K562 treated with DMSO at 1 percent for 24 hours (cell line): Measurements from ENCODE around the gene KRT17. TPM values are rescaled to one million over a fixed set of nuclear protein-coding genes. Genes with fewer than 3 reads are reported as not detected.

Source experiments
- total RNA-seq: library from RNA; unstranded; fragments of 300-600 nt; gene quantifications from 2 replicates; pipeline ENCODE4 v1.2.3, GENCODE V29; 2022; ENCODE audit warnings: low read depth; ENCODE audit not compliant: insufficient read depth

KRT17 gene
- total RNA-seq = 0.45 TPM in 1 of 2 replicates, not detected in the other

GRCh38 chr17:41624208-41625101 is at the start of gene KRT17:
KRT17 (minus strand) TSS chr17:41624575; CDS start chr17:41624509, 66 bp downstream.

DNA sequence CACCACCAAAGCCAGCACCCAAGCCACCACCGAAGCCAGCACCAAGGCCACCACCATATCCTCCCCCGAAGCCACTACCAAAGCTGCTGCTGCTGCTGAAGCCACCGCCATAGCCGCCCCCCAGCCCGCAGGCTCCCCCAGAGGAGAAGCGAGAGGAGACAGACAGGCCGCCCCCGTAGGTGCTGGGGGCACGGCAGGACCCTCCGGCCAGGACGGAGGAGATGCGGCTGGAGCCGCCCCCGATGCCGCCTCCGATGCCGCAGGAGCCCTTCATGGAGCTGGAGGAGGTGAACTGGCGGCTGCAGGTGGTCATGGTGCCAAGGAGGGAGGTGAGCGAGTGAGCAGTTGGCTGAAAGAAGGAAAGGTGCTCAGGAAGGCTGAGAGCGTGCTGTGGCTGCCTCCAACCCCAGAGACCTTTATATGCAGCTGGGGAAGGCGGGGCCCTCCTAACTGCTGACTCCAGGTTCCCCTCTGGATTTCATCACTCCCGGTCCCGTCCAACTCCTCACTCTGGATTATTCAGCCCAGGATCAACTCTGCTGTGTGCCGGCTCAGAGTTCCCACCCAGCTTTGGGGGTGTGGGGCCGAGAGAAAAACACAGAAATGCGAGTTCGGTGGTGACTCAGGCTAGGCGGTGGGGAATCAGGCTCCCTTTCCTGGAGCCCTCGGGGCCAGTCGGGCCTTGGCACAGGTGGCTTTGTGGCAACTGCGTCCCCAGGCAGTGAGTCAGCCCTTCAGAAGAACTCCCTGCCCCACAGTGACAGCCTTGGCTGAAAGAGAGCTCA is 11.8 kb downstream of the KRT17 start, which contains the start of gene KRT16:
KRT16 (minus strand) TSS at position 392 of the 785 bp plus-strand sequence; CDS start at position 313, 79 bp downstream.

DNA sequence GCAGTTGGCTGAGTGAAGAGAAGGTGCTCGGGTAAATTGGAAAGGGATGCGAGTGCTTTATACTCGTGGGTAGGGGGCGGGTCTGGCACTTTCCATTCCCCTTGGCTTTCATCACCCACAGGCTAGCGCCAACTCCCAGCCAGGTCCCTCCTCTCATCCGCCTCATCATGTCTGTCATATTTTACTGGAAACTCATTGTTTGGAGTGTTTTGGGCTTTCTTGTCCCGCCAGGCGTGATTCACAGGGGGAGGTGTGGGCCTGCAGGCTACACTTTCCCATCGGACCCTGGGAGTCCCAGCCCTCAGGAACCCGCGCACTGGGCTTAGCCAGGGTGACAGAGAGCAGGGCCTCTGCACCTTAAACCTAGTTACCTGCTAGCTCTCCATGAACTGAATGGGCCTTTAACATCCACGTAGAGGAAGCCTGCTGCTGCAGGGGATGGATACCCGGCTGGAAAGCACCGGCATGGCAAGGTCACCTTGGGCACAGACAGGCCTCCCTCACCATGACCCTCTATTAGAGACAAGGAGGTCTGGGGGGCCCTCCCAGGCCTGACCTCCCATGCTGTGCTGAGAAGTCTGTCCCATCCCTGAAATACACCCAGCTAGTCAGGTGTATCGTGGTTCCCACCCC is 37.4 kb downstream of the KRT17 start, which contains the start of gene KRT14:
KRT14 (minus strand) TSS at position 33 of the 633 bp plus-strand sequence. CDS start 61 bp downstream, outside the sequence.

GRCh38 chr17:41571561-41572434 is 52.6 kb downstream of the KRT17 start, which contains the start of gene KRT9:
KRT9 (minus strand) TSS chr17:41572059; CDS start chr17:41571992, 67 bp downstream.

Other genes with a start within 250 kb of the KRT17 start
- not detected in 2 replicates for gene KRT34, start 242.3 kb downstream of the KRT17 start, total RNA-seq
- gene KRT31, start 227.0 kb downstream of the KRT17 start, total RNA-seq = not detected in 2 replicates
- gene KRT37, start 200.0 kb downstream of the KRT17 start, total RNA-seq = not detected in 2 replicates
- gene KRT38, start 183.6 kb downstream of the KRT17 start, total RNA-seq = not detected in 2 replicates
- not detected in 2 replicates for gene KRT32, start 157.2 kb downstream of the KRT17 start, total RNA-seq
- not detected in 2 replicates for gene KRT35, start 143.4 kb downstream of the KRT17 start, total RNA-seq
- not detected in 2 replicates for gene KRT36, start 134.7 kb downstream of the KRT17 start, total RNA-seq
- not detected in 2 replicates for gene KRT13, start 119.0 kb downstream of the KRT17 start, total RNA-seq
- gene KRT15, start 105.7 kb downstream of the KRT17 start, total RNA-seq = 0.42 and 0.88 TPM in 2 replicates
- gene KRT19, start 96.3 kb downstream of the KRT17 start, total RNA-seq = 202 and 214 TPM in 2 replicates
- not detected in 2 replicates for gene KRT9, start 52.5 kb downstream of the KRT17 start, total RNA-seq
- gene KRT14, start 37.7 kb downstream of the KRT17 start, total RNA-seq = not detected in 2 replicates
- gene KRT16, start 11.8 kb downstream of the KRT17 start, total RNA-seq = not detected in 2 replicates
- 1,198 and 1,276 TPM in 2 replicates for gene EIF1, start 64.3 kb upstream of the KRT17 start, total RNA-seq
- not detected in 2 replicates for gene GAST, start 87.8 kb upstream of the KRT17 start, total RNA-seq
- 0.08 TPM in 1 of 2 replicates, not detected in the other for gene HAP1, start 110.1 kb upstream of the KRT17 start, total RNA-seq
- gene JUP, start 162.1 kb upstream of the KRT17 start, total RNA-seq = 260 and 263 TPM in 2 replicates
- gene P3H4, start 187.4 kb upstream of the KRT17 start, total RNA-seq = 2.8 and 3.5 TPM in 2 replicates
- gene FKBP10, start 188.4 kb upstream of the KRT17 start, total RNA-seq = 0.85 and 1.2 TPM in 2 replicates
- gene NT5C3B, start 211.7 kb upstream of the KRT17 start, total RNA-seq = 95.4 and 97.3 TPM in 2 replicates
- not detected in 2 replicates for gene KLHL10, start 213.2 kb upstream of the KRT17 start, total RNA-seq
- 5.4 and 5.8 TPM in 2 replicates for gene KLHL11, start 240.8 kb upstream of the KRT17 start, total RNA-seq